NCI-H345 treated with DMSO at 0.1 percent for 48 hours (cell line): Measurements from ENCODE around the gene IMMP2L.
A peak's percentile ranks its signal among the peaks of the same experiment; 100 is the strongest.
"Not testable (repeated sequence)": the region's sequence is repeated elsewhere in the genome, so short reads cannot be mapped to it uniquely, and the experiment has no call there.

Source experiments
- DNase-seq: peaks from one replicate; lab custom pipeline; 2025; ENCODE audit not compliant: unreplicated experiment; lab: John Stamatoyannopoulos, UW

IMMP2L gene

DNA sequence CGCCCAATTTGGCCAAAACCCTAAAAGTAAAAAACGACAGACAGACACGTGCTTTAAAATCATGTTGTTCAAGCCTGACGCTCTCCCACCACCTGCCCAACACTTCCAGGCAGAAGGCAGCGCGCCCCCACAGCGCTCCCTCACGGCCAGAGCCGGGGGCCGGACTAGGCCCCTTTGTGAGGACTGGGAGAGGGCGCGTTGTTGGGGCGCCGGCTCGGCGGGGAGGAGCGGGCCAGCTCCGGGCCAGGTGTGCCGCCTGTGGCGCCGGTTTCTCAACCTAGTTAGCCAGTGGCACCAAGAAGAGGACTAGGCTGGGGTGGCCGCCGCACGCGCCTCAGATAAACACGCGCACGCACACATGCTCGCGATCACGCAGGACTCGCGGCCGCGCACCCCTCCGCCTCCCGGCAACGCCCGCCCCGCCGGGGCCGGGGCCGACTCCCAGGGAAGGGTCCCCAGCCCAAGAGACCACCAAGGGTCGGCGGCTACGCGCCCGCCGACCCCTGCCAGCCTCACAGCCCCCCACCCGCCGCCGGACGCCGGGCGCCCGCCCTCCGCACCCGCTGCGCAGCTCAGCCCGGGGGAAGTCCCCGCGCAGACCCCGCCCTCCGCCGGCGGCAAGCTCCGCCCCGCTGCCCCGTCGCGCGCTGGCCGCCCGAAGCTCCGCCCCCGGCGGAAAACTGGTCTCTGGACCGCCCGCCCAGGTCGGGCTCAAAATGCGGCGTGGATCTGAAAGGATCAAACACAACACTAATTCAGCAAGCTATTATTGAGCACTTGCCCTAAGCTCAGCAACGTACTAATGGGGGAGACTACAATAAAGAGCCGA is at the start of gene IMMP2L:
Gene IMMP2L, minus strand, starts transcription at position 589 of the 829 bp plus-strand sequence.
- peak; percentile 69 for DNase-seq

GRCh38 chr7:111609483-111610254 is 47.4 kb upstream of the IMMP2L start:
- DNase-seq, result not testable (repeated sequence)

DNA sequence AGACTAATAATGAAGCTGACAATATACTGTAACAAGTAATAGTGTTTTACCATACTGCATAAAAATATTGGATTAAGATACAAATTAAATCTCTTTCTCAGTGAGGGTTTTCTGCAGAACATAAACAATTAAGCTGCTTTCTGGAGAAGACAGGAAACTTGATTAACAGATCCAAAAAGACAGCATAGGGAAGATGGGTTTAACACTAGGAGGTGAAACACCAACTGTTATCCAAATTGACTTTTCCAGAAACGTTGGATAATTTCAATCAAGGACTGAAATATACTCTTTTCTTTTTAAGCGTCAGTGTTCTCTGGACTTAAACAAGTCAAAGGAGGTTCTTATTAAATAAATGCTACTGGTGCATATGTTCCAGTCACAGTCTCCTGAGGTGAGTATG is 45.3 kb upstream of the IMMP2L start:
- DNase-seq, result no peak

DNA sequence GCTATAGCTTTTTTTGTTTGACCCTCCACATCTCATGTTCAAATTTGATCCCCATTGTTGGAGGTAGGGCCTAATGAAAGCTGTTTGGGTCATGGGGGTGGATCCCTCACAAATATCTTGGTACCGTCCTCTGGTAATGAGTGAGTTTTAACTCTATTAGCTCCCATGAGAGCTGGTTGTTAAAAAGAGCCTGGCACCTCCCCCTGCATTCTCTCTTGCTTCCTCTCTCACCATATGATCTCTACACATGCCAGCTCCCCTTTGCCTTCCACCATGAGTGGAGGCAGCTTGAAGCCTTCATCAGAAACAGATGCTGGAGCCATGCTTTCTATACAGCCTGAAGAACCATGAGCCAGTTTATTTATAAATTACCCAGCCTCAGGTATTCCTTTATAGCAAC is 43.0 kb upstream of the IMMP2L start:
- no peak for DNase-seq

DNA sequence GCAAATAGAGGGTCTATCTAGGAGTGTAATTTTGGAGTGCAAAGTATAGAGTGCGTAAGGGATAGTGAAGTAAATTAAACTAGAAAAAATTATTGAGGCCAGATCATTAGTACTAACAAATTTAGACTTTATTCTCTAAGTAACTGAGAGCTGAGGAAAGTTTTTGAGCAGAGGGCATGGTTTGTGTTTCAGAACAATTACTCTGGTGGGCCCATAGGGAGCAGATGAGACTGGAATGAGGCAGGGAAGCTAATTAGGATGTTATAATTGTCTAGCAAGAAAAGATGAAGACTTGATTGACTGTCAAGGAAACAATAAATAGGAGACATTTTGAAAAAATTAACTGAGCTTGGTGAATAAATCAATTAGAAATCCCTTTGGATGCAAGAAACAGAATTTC is 37.8 kb upstream of the IMMP2L start:
- DNase-seq, result no peak

DNA sequence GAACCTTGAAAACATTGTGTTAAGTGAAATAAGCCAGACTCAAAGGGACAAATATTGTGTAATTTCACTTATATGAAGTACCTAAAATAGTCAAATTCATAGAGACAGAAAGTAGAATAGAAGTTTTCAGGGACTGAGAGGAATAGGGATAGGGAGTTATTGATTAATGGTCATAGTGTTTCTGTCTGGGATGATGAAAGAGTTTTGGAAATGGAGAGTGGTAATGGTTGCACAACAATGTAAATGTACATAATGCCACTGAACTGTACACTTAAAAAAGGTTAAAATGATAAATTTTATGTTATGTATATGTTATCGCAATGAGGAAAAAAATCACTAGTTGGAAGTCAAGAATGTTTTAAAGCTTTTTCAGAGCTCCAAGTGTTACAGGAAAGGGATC is 33.5 kb upstream of the IMMP2L start:
- no peak for DNase-seq

DNA sequence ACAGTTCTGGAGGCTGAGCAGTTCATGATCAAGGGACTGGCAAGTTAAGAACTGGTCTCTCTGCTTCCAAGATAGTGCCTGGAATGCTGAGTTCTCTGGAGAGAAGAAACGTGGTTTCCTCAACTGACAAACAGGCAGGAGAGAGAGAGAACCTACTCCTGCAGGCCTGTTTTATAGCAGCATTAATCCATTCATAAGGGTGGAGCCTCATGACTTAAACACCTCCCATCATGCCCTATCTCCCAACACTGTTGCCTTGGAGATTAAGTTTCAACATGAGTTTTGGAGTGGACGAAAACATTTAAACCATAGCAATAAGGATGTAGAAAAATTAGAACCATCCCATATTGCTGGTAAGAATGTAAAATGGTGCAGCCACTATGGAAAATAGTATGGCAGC is 32.3 kb upstream of the IMMP2L start:
- DNase-seq, result no peak

DNA sequence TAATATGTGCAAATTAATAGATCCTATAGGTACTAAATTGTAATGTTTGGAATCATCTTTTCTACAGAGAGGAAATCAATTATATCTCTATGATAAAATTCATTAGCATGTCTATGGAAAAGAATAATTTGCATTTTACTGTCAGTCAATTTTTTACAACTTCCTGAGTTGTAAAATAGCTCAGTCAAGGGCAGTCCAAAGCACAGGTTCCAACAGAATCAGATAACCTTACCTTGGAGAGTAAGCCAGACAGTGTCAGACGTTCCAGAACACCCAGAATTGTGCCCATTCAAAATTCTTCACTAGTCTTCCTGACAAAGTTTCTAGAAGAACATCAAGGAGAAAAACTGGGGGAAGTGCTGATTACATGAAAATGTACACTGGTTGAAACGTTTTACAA is 31.1 kb upstream of the IMMP2L start:
- no peak for DNase-seq

- no peak for DNase-seq
Measured at GRCh38 chr7:111588065-111588433, 25.8 kb upstream of the IMMP2L start.

GRCh38 chr7:111587410-111588064 is 25.2 kb upstream of the IMMP2L start:
- DNase-seq, result no peak

GRCh38 chr7:111586711-111587409 is 24.6 kb upstream of the IMMP2L start:
- DNase-seq, result no peak

DNA sequence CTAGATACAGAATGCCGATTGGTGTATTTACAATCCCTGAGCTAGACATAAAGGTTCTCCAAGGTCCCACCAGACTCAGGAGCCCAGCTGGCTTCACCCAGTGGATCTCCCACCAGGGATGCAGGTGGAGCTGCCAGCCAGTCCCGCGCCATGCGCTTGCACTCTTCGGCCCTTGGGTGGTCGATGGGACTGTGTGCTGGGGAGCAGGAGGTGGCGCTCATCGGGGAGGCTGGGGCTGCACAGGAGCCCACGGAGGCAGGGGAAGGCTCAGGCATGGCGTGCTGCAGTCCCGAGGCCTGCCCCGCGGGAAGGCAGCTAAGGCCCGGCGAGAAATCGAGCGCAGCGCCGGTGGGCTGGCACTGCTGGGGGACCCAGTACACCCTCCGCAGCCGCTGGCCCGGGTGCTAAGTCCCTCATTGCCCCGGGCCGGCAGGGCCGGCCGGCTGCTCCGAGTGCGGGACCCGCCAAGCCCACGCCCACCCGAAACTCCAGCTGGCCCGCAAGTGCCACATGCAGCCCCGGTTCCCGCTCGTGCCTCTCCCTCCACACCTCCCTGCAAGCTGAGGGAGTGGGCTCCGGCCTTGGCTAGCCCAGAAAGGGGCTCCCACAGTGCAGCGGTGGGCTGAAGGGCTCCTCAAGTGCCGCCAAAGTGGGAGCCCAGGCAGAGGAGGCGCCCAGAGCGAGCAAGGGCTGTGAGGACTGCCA is 19.6 kb upstream of the IMMP2L start:
- DNase-seq, result not testable (repeated sequence)

GRCh38 chr7:111581207-111581606 is 18.9 kb upstream of the IMMP2L start:
- not testable (repeated sequence) for DNase-seq

DNA sequence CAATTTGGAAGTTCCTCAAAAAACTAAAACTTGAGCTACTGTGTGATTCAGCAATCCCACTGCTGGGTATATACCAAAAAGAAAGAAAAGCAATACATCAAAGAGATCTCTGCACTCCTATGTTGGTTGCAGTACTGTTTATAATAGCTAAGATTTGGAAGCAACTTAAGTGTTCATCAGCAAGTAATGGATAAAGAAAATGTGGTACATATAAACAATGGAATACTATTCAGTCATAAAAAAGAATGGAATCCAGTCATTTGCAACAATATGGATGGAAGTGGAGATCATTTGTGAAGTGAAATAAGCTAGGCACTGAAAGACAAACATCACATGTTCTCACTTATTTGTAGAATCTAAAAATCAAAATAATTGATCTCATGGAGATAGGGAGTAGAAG is 16.5 kb upstream of the IMMP2L start:
- no peak for DNase-seq

- DNase-seq, result no peak
Measured at GRCh38 chr7:111571720-111572119, 9.4 kb upstream of the IMMP2L start.

- DNase-seq, result no peak
Measured at GRCh38 chr7:111568870-111569462, 6.7 kb upstream of the IMMP2L start.

GRCh38 chr7:111568419-111568818 is 6.1 kb upstream of the IMMP2L start:
- no peak for DNase-seq

GRCh38 chr7:111564078-111564477 is 1.8 kb upstream of the IMMP2L start:
- DNase-seq, result no peak

DNA sequence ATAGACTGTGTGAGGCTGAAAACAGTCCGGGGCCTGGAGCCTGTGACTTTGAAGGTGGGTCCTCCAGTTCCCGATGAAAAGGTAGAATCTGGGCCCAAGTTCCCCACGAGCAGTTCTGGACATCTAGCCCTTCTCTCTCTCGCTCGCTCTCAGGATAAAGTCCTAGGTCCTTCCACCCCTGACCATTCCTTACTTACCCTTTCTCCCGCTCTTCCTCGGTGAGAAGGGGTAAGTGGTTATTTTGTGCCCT is 713 bp downstream of the IMMP2L start:
- DNase-seq, result no peak
